Ovary (tissue), 10 donors: Measurements from ENCODE around the gene LTB4R. TPM values are rescaled to one million over a fixed set of nuclear protein-coding genes. Genes with fewer than 3 reads are reported as not detected.
A peak's percentile ranks its signal among the peaks of the same experiment; 100 is the strongest.

Source experiments
- DNase-seq, 5 donors: peaks; one replicate each; pipeline ENCODE4 v3.0.0-alpha.2; 2019 to 2020
- H3K27ac ChIP-seq, 2 donors: fragments of 200-600 bp; one replicate each; pipeline versions ENCODE4 v1.5.1 to v1.8.0; 2019 to 2022
- H3K27me3 ChIP-seq: fragments of 200-600 bp; one replicate; pipeline ENCODE4 v1.8.0; 2022
- H3K36me3 ChIP-seq: fragments of 200-600 bp; sonication (generic); one replicate; pipeline ENCODE4 v1.5.1; 2019
- H3K4me1 ChIP-seq: one replicate; pipeline ENCODE4 v1.8.1; 2013; ENCODE audit warnings: mild to moderate bottlenecking, moderate library complexity; ENCODE audit not compliant: insufficient read depth
- H3K4me3 ChIP-seq: fragments of 200-600 bp; sonication (generic); one replicate; pipeline ENCODE4 v1.5.1; 2017
- H3K9me3 ChIP-seq, 2 donors: fragments of 200-600 bp in 1 of 2; sonication (generic) in 1 of 2; one replicate each; pipeline versions ENCODE4 v1.5.1 to v1.8.1; 2013 to 2019; ENCODE audit warnings: mild to moderate bottlenecking in 1 of 2, moderate library complexity in 1 of 2
- EP300 ChIP-seq: sonication (generic); formaldehyde crosslinking; IDR thresholded peaks from one replicate; pipeline ENCODE4 v1.6.1; 2017; ENCODE audit warnings: antibody characterized with exemption
- POLR2A ChIP-seq: fragments of 450-650 bp; IDR thresholded peaks from one replicate; pipeline ENCODE4 v1.6.1; 2017; ENCODE audit warnings: antibody characterized with exemption, mild to moderate bottlenecking, moderate library complexity
- WGBS, 3 donors: extraction: QIAGEN DNeasy Blood & Tissue Kit in 1 of 3; methylation state at CpG; one replicate each; pipeline versions ENCODE4 v1.1.5 to v1.1.7; 2013 to 2017; 5-methylcytosine and 5-hydroxymethylcytosine counted together
- intact Hi-C, 4 donors: fragments of 100-400 bp; cut with DNase I; formaldehyde crosslinking; loops; one replicate each; pipeline versions ENCODE4 v1.11.0 to v1.15.1; 2022 to 2023
- long read RNA-seq, 3 donors: library from polyadenylated mRNA in 2 of 3; unstranded in 2 of 3; transcript quantifications; one replicate each; pipeline ENCODE4 v2.0.0 and lab custom pipeline, GENCODE V29; 2021 to 2026
- polyA plus RNA-seq, 2 donors: library from polyadenylated mRNA; stranded (reverse); fragments of 200-250 nt in 1 of 2; fragments of 350-450 nt in 1 of 2; fragmentation: Illumina TruSeq in 1 of 2; extraction: RNeasy Lipid Tissue Mini Kit (QIAGEN cat#74804) in 1 of 2; gene quantifications; one replicate each; pipeline ENCODE4 v1.2.3, GENCODE V29; 2013 to 2014
- total RNA-seq, 7 donors: library from RNA; depleted of rRNA in 2 of 7; stranded (reverse); fragments of >200 nt in 2 of 7; fragmentation: NEBNext Ultra II Directional in 3 of 7; extraction: Animal tissue kit (Norgen Biotek cat#: 25700) in 3 of 7; gene quantifications; one replicate each; pipeline versions ENCODE4 v1.1.0 to v1.2.4, GENCODE V29; 2016 to 2023
- TF ChIP-seq, protein P1 (sequence below), 3 donors: fragments of 450-650 bp in 2 of 3; fragments of 200-600 bp in 1 of 3; IDR thresholded peaks; one replicate each; pipeline versions ENCODE4 v1.5.1 to v1.8.0; 2016 to 2022; ENCODE audit warnings: antibody characterized with exemption in 3 of 3, mild to moderate bottlenecking in 1 of 3
- donor health status: DM: no; HTN: no; CAD: no; lungs with moderate emphysema.
- donor health status: DM: no; HTN: no; CAD: no.
- donor health status: Bipolar disorder and iron deficiency.
- donor health status: DM: yes; HTN: yes; CAD: no.
- donor health status: DM: no; HTN: no; CAD: no.
- donor health status: DM: yes; HTN: yes; CAD: no.

The LTB4R gene
- total RNA-seq = 1 to 10 TPM; 4.4 to 9.4 (median 7.7) TPM
- polyA plus RNA-seq = 1 to 10 TPM; 2.9 to 7.1 TPM
- long read RNA-seq, donor 1, transcript LTB4R-201 (2 exons, 1,616 nt) = major isoform, 17 of 22 reads
- long read RNA-seq, donor 1, partial matches to known transcripts = 3 of 22 reads
- long read RNA-seq, donor 1, other reads (novel, unspliced or antisense) = 2 of 22 reads
- long read RNA-seq, donor 2, full-length matches to known transcripts = 2 of 2 reads
- long read RNA-seq, donor 2, partial matches to known transcripts = 0 of 2 reads
- long read RNA-seq, donor 2, other reads (novel, unspliced or antisense) = 0 of 2 reads
- long read RNA-seq, donor 3, full-length matches to known transcripts = 13 of 23 reads
- long read RNA-seq, donor 3, partial matches to known transcripts = 0 of 23 reads
- long read RNA-seq, donor 3, other reads (novel, unspliced or antisense) = 10 of 23 reads

DNA sequence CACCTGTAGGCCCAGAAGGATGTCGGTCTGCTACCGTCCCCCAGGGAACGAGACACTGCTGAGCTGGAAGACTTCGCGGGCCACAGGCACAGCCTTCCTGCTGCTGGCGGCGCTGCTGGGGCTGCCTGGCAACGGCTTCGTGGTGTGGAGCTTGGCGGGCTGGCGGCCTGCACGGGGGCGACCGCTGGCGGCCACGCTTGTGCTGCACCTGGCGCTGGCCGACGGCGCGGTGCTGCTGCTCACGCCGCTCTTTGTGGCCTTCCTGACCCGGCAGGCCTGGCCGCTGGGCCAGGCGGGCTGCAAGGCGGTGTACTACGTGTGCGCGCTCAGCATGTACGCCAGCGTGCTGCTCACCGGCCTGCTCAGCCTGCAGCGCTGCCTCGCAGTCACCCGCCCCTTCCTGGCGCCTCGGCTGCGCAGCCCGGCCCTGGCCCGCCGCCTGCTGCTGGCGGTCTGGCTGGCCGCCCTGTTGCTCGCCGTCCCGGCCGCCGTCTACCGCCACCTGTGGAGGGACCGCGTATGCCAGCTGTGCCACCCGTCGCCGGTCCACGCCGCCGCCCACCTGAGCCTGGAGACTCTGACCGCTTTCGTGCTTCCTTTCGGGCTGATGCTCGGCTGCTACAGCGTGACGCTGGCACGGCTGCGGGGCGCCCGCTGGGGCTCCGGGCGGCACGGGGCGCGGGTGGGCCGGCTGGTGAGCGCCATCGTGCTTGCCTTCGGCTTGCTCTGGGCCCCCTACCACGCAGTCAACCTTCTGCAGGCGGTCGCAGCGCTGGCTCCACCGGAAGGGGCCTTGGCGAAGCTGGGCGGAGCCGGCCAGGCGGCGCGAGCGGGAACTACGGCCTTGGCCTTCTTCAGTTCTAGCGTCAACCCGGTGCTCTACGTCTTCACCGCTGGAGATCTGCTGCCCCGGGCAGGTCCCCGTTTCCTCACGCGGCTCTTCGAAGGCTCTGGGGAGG lies at the start of gene LTB4R:
LTB4R (plus strand) TSS at position 857 of the 959 bp plus-strand sequence. CDS start 4,150 bp downstream, outside the sequence.
- Histone ChIP-seq H3K27me3 (no peaks in the 10 kb centered on the region), H3K4me3 (peak within 1 kb of the TSS; percentile 40), H3K27ac (peak within 1 kb of the TSS; percentile 73 to 85), H3K4me1 (peaks cover 12% of the 10 kb centered on the region), H3K36me3 (no peaks in the 10 kb centered on the region), H3K9me3 (no peaks in the 10 kb centered on the region)
- DNase-seq = peak; percentile 77 to 86 (median 83)
- TF ChIP-seq POLR2A = peak; percentile 44
- TF ChIP-seq, protein P1, sequence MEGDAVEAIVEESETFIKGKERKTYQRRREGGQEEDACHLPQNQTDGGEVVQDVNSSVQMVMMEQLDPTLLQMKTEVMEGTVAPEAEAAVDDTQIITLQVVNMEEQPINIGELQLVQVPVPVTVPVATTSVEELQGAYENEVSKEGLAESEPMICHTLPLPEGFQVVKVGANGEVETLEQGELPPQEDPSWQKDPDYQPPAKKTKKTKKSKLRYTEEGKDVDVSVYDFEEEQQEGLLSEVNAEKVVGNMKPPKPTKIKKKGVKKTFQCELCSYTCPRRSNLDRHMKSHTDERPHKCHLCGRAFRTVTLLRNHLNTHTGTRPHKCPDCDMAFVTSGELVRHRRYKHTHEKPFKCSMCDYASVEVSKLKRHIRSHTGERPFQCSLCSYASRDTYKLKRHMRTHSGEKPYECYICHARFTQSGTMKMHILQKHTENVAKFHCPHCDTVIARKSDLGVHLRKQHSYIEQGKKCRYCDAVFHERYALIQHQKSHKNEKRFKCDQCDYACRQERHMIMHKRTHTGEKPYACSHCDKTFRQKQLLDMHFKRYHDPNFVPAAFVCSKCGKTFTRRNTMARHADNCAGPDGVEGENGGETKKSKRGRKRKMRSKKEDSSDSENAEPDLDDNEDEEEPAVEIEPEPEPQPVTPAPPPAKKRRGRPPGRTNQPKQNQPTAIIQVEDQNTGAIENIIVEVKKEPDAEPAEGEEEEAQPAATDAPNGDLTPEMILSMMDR (IDR thresholded peaks at IDR 0.05) = peak; percentile 16 to 42 (median 27)
- no peak for TF ChIP-seq EP300
- WGBS, 3 donors = 0 to 11% (median 2%) methylated on average over 51 to 99 of the region's 99 CpGs
- intact Hi-C loops = loop anchor here in 1 of 4 donors (5.0 kb wide), 1 partner anchor 69 kb away; the partner anchor contains the start of gene TINF2

- Histone ChIP-seq H3K4me1 (peaks cover 3% of the 10 kb centered on the region), H3K36me3 (no peaks in the 10 kb centered on the region), H3K27me3 (no peaks in the 10 kb centered on the region), H3K27ac (no peak overlapping the region), H3K9me3 (no peaks in the 10 kb centered on the region), H3K4me3 (no peak overlapping the region)
- TF ChIP-seq, protein P1 (IDR thresholded peaks at IDR 0.05) = no peak
- TF ChIP-seq POLR2A = no peak
- TF ChIP-seq EP300 = no peak
- 90 to 94% (median 91%) methylated on average over 16 to 19 of the region's 19 CpGs for WGBS, 3 donors
- no peak for DNase-seq
- intact Hi-C loops = no loop called here
Measured at GRCh38 chr14:24261969-24262327, 49.4 kb upstream of the LTB4R start.

GRCh38 chr14:24262821-24263733 lies 48.2 kb upstream of the LTB4R start, which contains the start of gene TGM1:
TSS of gene TGM1 (minus strand) at chr14:24263177. CDS start at chr14:24262352, 825 bp downstream.
- no peak for DNase-seq
- WGBS, 3 donors = 75 to 83% (median 79%) methylated on average over 14 of the region's 14 CpGs
- no peak within 1 kb of the TSS for H3K27ac ChIP-seq
- no peaks in the 10 kb centered on the region for H3K27me3 ChIP-seq
- H3K4me1 ChIP-seq = peaks cover 3% of the 10 kb centered on the region
- H3K36me3 ChIP-seq = no peaks in the 10 kb centered on the region
- no peaks in the 10 kb centered on the region for H3K9me3 ChIP-seq
- H3K4me3 ChIP-seq = no peak within 1 kb of the TSS
- TF ChIP-seq EP300 (no peak), POLR2A (no peak)
- TF ChIP-seq, protein P1 (IDR thresholded peaks at IDR 0.05) = no peak
- intact Hi-C loops = no loop called here
